ENCODE measurements around the gene CCNG1.
A peak's percentile ranks its signal among the peaks of the same experiment; 100 is the strongest.
"Not testable (repeated sequence)": the region's sequence is repeated elsewhere in the genome, so short reads cannot be mapped to it uniquely, and the experiment has no call there.

CCNG1 gene

GRCh38 chr5:163437309-163438182 is at the start of gene CCNG1:
TSS of gene CCNG1 (plus strand) at chr5:163437595. CDS start at chr5:163439257, 1,662 bp downstream.
- DNase-seq: peak; percentile 85

- no peak for DNase-seq
Observed at GRCh38 chr5:163395792-163396191, 41.6 kb upstream of the CCNG1 start.

- not testable (repeated sequence) for DNase-seq
Observed at GRCh38 chr5:163396818-163397340, 40.5 kb upstream of the CCNG1 start.

- no peak for DNase-seq
Observed at GRCh38 chr5:163397354-163397753, 40.0 kb upstream of the CCNG1 start.

GRCh38 chr5:163399923-163400322 is 37.5 kb upstream of the CCNG1 start:
- no peak for DNase-seq

GRCh38 chr5:163401271-163401670 is 36.1 kb upstream of the CCNG1 start:
- DNase-seq: no peak

- no peak for DNase-seq
Observed at GRCh38 chr5:163402007-163402406, 35.4 kb upstream of the CCNG1 start.

GRCh38 chr5:163404364-163405173 is 32.8 kb upstream of the CCNG1 start:
- DNase-seq: no peak

- no peak for DNase-seq
Observed at GRCh38 chr5:163407034-163407655, 30.2 kb upstream of the CCNG1 start.

GRCh38 chr5:163408311-163408923 is 29.0 kb upstream of the CCNG1 start:
- DNase-seq: peak; percentile 34

GRCh38 chr5:163409384-163409783 is 28.0 kb upstream of the CCNG1 start:
- DNase-seq: no peak

GRCh38 chr5:163410505-163410904 is 26.9 kb upstream of the CCNG1 start:
- no peak for DNase-seq

- DNase-seq: not testable (repeated sequence)
Observed at GRCh38 chr5:163415673-163416072, 21.7 kb upstream of the CCNG1 start.

- no peak for DNase-seq
Observed at GRCh38 chr5:163424836-163425235, 12.6 kb upstream of the CCNG1 start.

GRCh38 chr5:163426128-163426527 is 11.3 kb upstream of the CCNG1 start:
- not testable (repeated sequence) for DNase-seq

- DNase-seq: no peak
Observed at GRCh38 chr5:163432544-163432943, 4.9 kb upstream of the CCNG1 start.

- no peak for DNase-seq
Observed at GRCh38 chr5:163433271-163433670, 4.1 kb upstream of the CCNG1 start.

- DNase-seq: no peak
Observed at GRCh38 chr5:163434401-163434866, 3.0 kb upstream of the CCNG1 start.

- no peak for DNase-seq
Observed at GRCh38 chr5:163436515-163436914, 880 bp upstream of the CCNG1 start.

GRCh38 chr5:163437011-163437308 is 435 bp upstream of the CCNG1 start:
- no peak for DNase-seq

GRCh38 chr5:163439092-163439425 is 1.7 kb downstream of the CCNG1 start:
- DNase-seq: no peak

- no peak for DNase-seq
Observed at GRCh38 chr5:163440954-163441353, 3.6 kb downstream of the CCNG1 start.

- DNase-seq: no peak
Observed at GRCh38 chr5:163444526-163444925, 7.1 kb downstream of the CCNG1 start.
